Measurements from ENCODE around the gene WDR3. TPM values are rescaled to one million over a fixed set of nuclear protein-coding genes. Genes with fewer than 3 reads are reported as not detected.

The WDR3 gene
- total and polyA plus RNA-seq, 9 donors, result 3.6 to 29.1 (median 20.8) TPM

- H3K27ac ChIP-seq, result no peak overlapping the region
- intact Hi-C loops (cut with DNase I), result loop anchor here in 3 of 4 donors (10.0 kb wide), 2 partner anchors 145 to 385 kb away; no protein-coding TSS in a partner anchor
- H3K36me3 ChIP-seq, result no peaks in the 10 kb centered on the region
- WGBS, 3 donors, result 88 to 95% (median 92%) methylated on average over 1 of the region's 1 CpG
- H3K4me1 ChIP-seq (ENCODE audit: insufficient read depth), result no peaks in the 10 kb centered on the region
- no peaks in the 10 kb centered on the region for H3K27me3 ChIP-seq
- no peaks in the 10 kb centered on the region for H3K9me3 ChIP-seq
- H3K4me3 ChIP-seq, result no peak overlapping the region
- DNase-seq, result no peak
- TF ChIP-seq POLR2A (IDR thresholded peaks at IDR 0.05) (no peak), CTCF (IDR thresholded peaks at IDR 0.05) (no peak), EP300 (IDR thresholded peaks at IDR 0.05) (no peak)
These were observed 29.7 kb upstream of the WDR3 start for GRCh38 chr1:117899801-117900200.

- H3K27me3 ChIP-seq, result no peaks in the 10 kb centered on the region
- WGBS, 3 donors, result 82 to 87% (median 84%) methylated on average over 4 of the region's 4 CpGs
- H3K4me1 ChIP-seq (ENCODE audit: insufficient read depth), result no peaks in the 10 kb centered on the region
- no peak for DNase-seq
- no peaks in the 10 kb centered on the region for H3K36me3 ChIP-seq
- H3K27ac ChIP-seq, result no peak overlapping the region
- no peak overlapping the region for H3K4me3 ChIP-seq
- H3K9me3 ChIP-seq, result no peaks in the 10 kb centered on the region
- intact Hi-C loops (cut with DNase I), result no loop called here
- TF ChIP-seq EP300 (IDR thresholded peaks at IDR 0.05), result no peak
- no peak for TF ChIP-seq CTCF (IDR thresholded peaks at IDR 0.05)
- TF ChIP-seq POLR2A (IDR thresholded peaks at IDR 0.05), result no peak
These were observed 26.6 kb upstream of the WDR3 start for GRCh38 chr1:117902944-117903343.

GRCh38 chr1:117904485-117904884, 25.1 kb upstream of the WDR3 start:
- H3K27me3 ChIP-seq, result no peaks in the 10 kb centered on the region
- intact Hi-C loops (cut with DNase I), result no loop called here
- TF ChIP-seq CTCF (IDR thresholded peaks at IDR 0.05) (no peak), EP300 (IDR thresholded peaks at IDR 0.05) (no peak), POLR2A (IDR thresholded peaks at IDR 0.05) (no peak)
- no peaks in the 10 kb centered on the region for H3K9me3 ChIP-seq
- H3K36me3 ChIP-seq, result no peaks in the 10 kb centered on the region
- no peak for DNase-seq
- 91 to 97% (median 95%) methylated on average over 3 of the region's 3 CpGs for WGBS, 3 donors
- no peak overlapping the region for H3K4me3 ChIP-seq
- no peaks in the 10 kb centered on the region for H3K4me1 ChIP-seq (ENCODE audit: insufficient read depth)
- H3K27ac ChIP-seq, result no peak overlapping the region

- 87 to 92% (median 90%) methylated on average over 2 of the region's 2 CpGs for WGBS, 3 donors
- intact Hi-C loops (cut with DNase I), result no loop called here
- H3K36me3 ChIP-seq, result no peaks in the 10 kb centered on the region
- TF ChIP-seq CTCF (IDR thresholded peaks at IDR 0.05), result no peak
- TF ChIP-seq POLR2A (IDR thresholded peaks at IDR 0.05), result no peak
- TF ChIP-seq EP300 (IDR thresholded peaks at IDR 0.05), result no peak
- no peaks in the 10 kb centered on the region for H3K27me3 ChIP-seq
- H3K27ac ChIP-seq, result no peak overlapping the region
- DNase-seq, result no peak
- no peak overlapping the region for H3K4me3 ChIP-seq
- H3K4me1 ChIP-seq (ENCODE audit: insufficient read depth), result no peaks in the 10 kb centered on the region
- no peaks in the 10 kb centered on the region for H3K9me3 ChIP-seq
These were observed 24.5 kb upstream of the WDR3 start for GRCh38 chr1:117905019-117905418.

GRCh38 chr1:117911051-117911450, 18.5 kb upstream of the WDR3 start:
- no peaks in the 10 kb centered on the region for H3K27me3 ChIP-seq
- no peak for DNase-seq
- no peak for TF ChIP-seq EP300 (IDR thresholded peaks at IDR 0.05)
- intact Hi-C loops (cut with DNase I), result no loop called here
- no peaks in the 10 kb centered on the region for H3K36me3 ChIP-seq
- H3K4me1 ChIP-seq (ENCODE audit: insufficient read depth), result no peaks in the 10 kb centered on the region
- no peak overlapping the region for H3K4me3 ChIP-seq
- H3K27ac ChIP-seq, result no peak overlapping the region
- H3K9me3 ChIP-seq, result no peaks in the 10 kb centered on the region
